ENCODE results near the gene SMIM15.

The SMIM15 gene

GRCh38 chr5:61167382-61167781 is 5.1 kb upstream of the SMIM15 start:
- no peak for DNase-seq (ENCODE audit: low read depth in 1 of 2, low spot score in 1 of 2)
- H3K27ac ChIP-seq (replicated peaks) = no peak overlapping the region
- TF ChIP-seq GABPA (IDR thresholded peaks at IDR 0.05; ENCODE audit: low read depth) (no peak), CTCF (IDR thresholded peaks at IDR 0.05; ENCODE audit: insufficient read depth, low read length) (no peak), POLR2AphosphoS5 (IDR thresholded peaks at IDR 0.05; ENCODE audit: low read depth) (no peak), REST (IDR thresholded peaks at IDR 0.05; ENCODE audit: insufficient replicate concordance, low read depth) (no peak), SPI1 (IDR thresholded peaks at IDR 0.05; ENCODE audit: borderline replicate concordance, low read depth) (no peak)
- no peaks in the 10 kb centered on the region for H3K27me3 ChIP-seq (ENCODE audit: insufficient read depth, poor library complexity, severe bottlenecking)
- H3K4me3 ChIP-seq (replicated peaks; ENCODE audit: insufficient read depth, low read length) = no peak overlapping the region

- Histone ChIP-seq H3K27me3 (ENCODE audit: insufficient read depth, poor library complexity, severe bottlenecking) (no peaks in the 10 kb centered on the region), H3K27ac (replicated peaks) (no peak overlapping the region), H3K4me3 (replicated peaks; ENCODE audit: insufficient read depth, low read length) (no peak overlapping the region)
- no peak for DNase-seq (ENCODE audit: low read depth in 1 of 2, low spot score in 1 of 2)
- TF ChIP-seq REST (IDR thresholded peaks at IDR 0.05; ENCODE audit: insufficient replicate concordance, low read depth) = no peak
- TF ChIP-seq GABPA (IDR thresholded peaks at IDR 0.05; ENCODE audit: low read depth) = no peak
- no peak for TF ChIP-seq CTCF (IDR thresholded peaks at IDR 0.05; ENCODE audit: insufficient read depth, low read length)
- TF ChIP-seq SPI1 (IDR thresholded peaks at IDR 0.05; ENCODE audit: borderline replicate concordance, low read depth) = no peak
- TF ChIP-seq POLR2AphosphoS5 (IDR thresholded peaks at IDR 0.05; ENCODE audit: low read depth) = no peak
Observed at GRCh38 chr5:61163905-61164304, 1.6 kb upstream of the SMIM15 start.

- Histone ChIP-seq H3K27ac (replicated peaks) (peak overlapping the region; percentile 94), H3K4me3 (replicated peaks; ENCODE audit: insufficient read depth, low read length) (peak overlapping the region; percentile 49), H3K27me3 (ENCODE audit: insufficient read depth, poor library complexity, severe bottlenecking) (no peaks in the 10 kb centered on the region)
- TF ChIP-seq REST (IDR thresholded peaks at IDR 0.05; ENCODE audit: insufficient replicate concordance, low read depth) = no peak
- TF ChIP-seq CTCF (IDR thresholded peaks at IDR 0.05; ENCODE audit: insufficient read depth, low read length) = no peak
- no peak for TF ChIP-seq SPI1 (IDR thresholded peaks at IDR 0.05; ENCODE audit: borderline replicate concordance, low read depth)
- no peak for TF ChIP-seq POLR2AphosphoS5 (IDR thresholded peaks at IDR 0.05; ENCODE audit: low read depth)
- no peak for TF ChIP-seq GABPA (IDR thresholded peaks at IDR 0.05; ENCODE audit: low read depth)
- DNase-seq (ENCODE audit: low read depth in 1 of 2, low spot score in 1 of 2) = peak in 1 of 2 experiments; percentile 9
Observed at GRCh38 chr5:61162832-61163567, 732 bp upstream of the SMIM15 start.
